IMR-90 (cell line): ENCODE measurements around the gene TRIO. TPM values are rescaled to one million over a fixed set of nuclear protein-coding genes. Genes with fewer than 3 reads are reported as not detected.

Source experiments
- ATAC-seq: fragments of 200-7000 bp; cut with Tn5 transposase; 2 replicates; pipeline ENCODE4 v1.9.1; 2020; ENCODE audit warnings: low read depth, mild to moderate bottlenecking, moderate library complexity
- BruUV-seq: library from RNA; stranded (reverse); fragments of 400-500 nt; replicated peaks from 2 replicates; lab custom pipeline; 2021; lab: Mats Ljungman, UMichigan
- CTCF ChIA-PET: fragments of 300-600 bp; formaldehyde crosslinking; extraction: SDS; loops from one replicate; lab custom pipeline; 2021; ENCODE audit warnings: antibody characterized with exemption; lab: Yijun Ruan, JAX
- POLR2A ChIA-PET: fragments of 300-600 bp; sonication (Branson Sonifier 250); formaldehyde crosslinking; loops from one replicate; lab custom pipeline; 2022; ENCODE audit warnings: antibody characterized with exemption; ENCODE audit not compliant: unreplicated experiment; lab: Charles Lee
- DNase-seq: peaks from one replicate; pipeline ENCODE4 v3.0.0; 2013
- H2AFZ ChIP-seq: replicated peaks from 2 replicates; pipeline ENCODE3; 2013; ENCODE audit warnings: low read length, mild to moderate bottlenecking; ENCODE audit not compliant: poor library complexity
- H2AK5ac ChIP-seq: 2 replicates; pipeline ENCODE4 v1.6.1; 2013; ENCODE audit warnings: low read depth, low read length, inconsistent platforms
- H2AK9ac ChIP-seq: replicated peaks from 2 replicates; pipeline ENCODE3; 2013; ENCODE audit warnings: mild to moderate bottlenecking, low read depth, low read length, moderate library complexity; ENCODE audit not compliant: poor library complexity
- H2BK120ac ChIP-seq: 2 replicates; pipeline ENCODE4 v1.6.1; 2013; ENCODE audit warnings: low read depth, low read length, inconsistent platforms
- H2BK15ac ChIP-seq: 3 replicates; pipeline ENCODE4 v1.6.1; 2013; ENCODE audit warnings: low read depth, low read length, inconsistent platforms
- H2BK20ac ChIP-seq: 2 replicates; pipeline ENCODE4 v1.6.1; 2013; ENCODE audit warnings: low read depth, mild to moderate bottlenecking, inconsistent platforms, low read length, moderate library complexity
- H2BK5ac ChIP-seq: 2 replicates; pipeline ENCODE4 v1.6.1; 2013; ENCODE audit warnings: mild to moderate bottlenecking, low read depth, low read length, inconsistent platforms; ENCODE audit not compliant: poor library complexity, severe bottlenecking
- H3K14ac ChIP-seq: replicated peaks from 2 replicates; pipeline ENCODE4 v1.6.1; 2013; ENCODE audit warnings: low read depth, low read length, inconsistent platforms
- H3K18ac ChIP-seq: 2 replicates; pipeline ENCODE4 v1.6.1; 2013; ENCODE audit warnings: low read depth, low read length, control low read depth
- H3K23ac ChIP-seq: 2 replicates; pipeline ENCODE4 v1.6.1; 2013; ENCODE audit warnings: low read depth, low read length, inconsistent platforms
- H3K27ac ChIP-seq: 2 replicates; pipeline ENCODE4 v1.5.1; 2013; ENCODE audit warnings: mild to moderate bottlenecking, control low read depth, low read length; ENCODE audit not compliant: insufficient read depth
- H3K27me3 ChIP-seq: 2 replicates; pipeline ENCODE4 v1.6.1; 2013; ENCODE audit warnings: low read length; ENCODE audit not compliant: control insufficient read depth, insufficient read depth
- H3K36me3 ChIP-seq: 2 replicates; pipeline ENCODE4 v1.6.1; 2013; ENCODE audit warnings: low read length, mixed read lengths; ENCODE audit not compliant: control insufficient read depth, insufficient read depth
- H3K4ac ChIP-seq: 2 replicates; pipeline ENCODE4 v1.6.1; 2013; ENCODE audit warnings: low read depth, low read length, inconsistent platforms
- H3K4me1 ChIP-seq: 2 replicates; pipeline ENCODE4 v1.6.1; 2013; ENCODE audit warnings: low read length, mixed read lengths; ENCODE audit not compliant: control insufficient read depth, insufficient read depth
- H3K4me2 ChIP-seq: 2 replicates; pipeline ENCODE4 v1.6.1; 2013; ENCODE audit warnings: low read depth, mild to moderate bottlenecking, control low read depth, low read length, moderate library complexity
- H3K4me3 ChIP-seq: 2 replicates; pipeline ENCODE4 v1.5.1; 2013; ENCODE audit warnings: low read depth, mild to moderate bottlenecking, control low read depth, low read length, moderate library complexity; ENCODE audit not compliant: insufficient read depth
- H3K56ac ChIP-seq: 2 replicates; pipeline ENCODE4 v1.6.1; 2013; ENCODE audit warnings: low read length, inconsistent platforms; ENCODE audit not compliant: insufficient read depth; ENCODE audit errors: extremely low read depth
- H3K79me1 ChIP-seq, 2 experiments: 2 replicates each; pipeline ENCODE4 v1.6.1; 2013; ENCODE audit warnings: low read length in 2 of 2, inconsistent platforms in 1 of 2, low read depth in 1 of 2
- H3K9ac ChIP-seq: 2 replicates; pipeline ENCODE4 v1.6.1; 2013; ENCODE audit warnings: low read depth, low read length, control low read depth
- H3K9me1 ChIP-seq: 2 replicates; pipeline ENCODE4 v1.6.1; 2013; ENCODE audit warnings: low read length, inconsistent platforms; ENCODE audit not compliant: insufficient read depth
- H3K9me3 ChIP-seq: 2 replicates; pipeline ENCODE4 v1.6.1; 2013; ENCODE audit warnings: low read length; ENCODE audit not compliant: control insufficient read depth, insufficient read depth
- H4K20me1 ChIP-seq: 2 replicates; pipeline ENCODE4 v1.6.1; 2013; ENCODE audit warnings: low read length, inconsistent platforms; ENCODE audit not compliant: insufficient read depth
- H4K5ac ChIP-seq: 2 replicates; pipeline ENCODE4 v1.6.1; 2013; ENCODE audit warnings: mild to moderate bottlenecking, low read depth, low read length, control low read depth
- H4K8ac ChIP-seq, 2 experiments: 2 replicates each; pipeline ENCODE4 v1.6.1; 2013; ENCODE audit warnings: low read depth in 2 of 2, low read length in 2 of 2, control low read depth in 1 of 2, inconsistent platforms in 1 of 2
- H4K91ac ChIP-seq: 2 replicates; pipeline ENCODE4 v1.6.1; 2013; ENCODE audit warnings: low read depth, low read length, inconsistent platforms; ENCODE audit not compliant: insufficient read depth
- BHLHE40 ChIP-seq: fragments of 150-350 bp; IDR thresholded peaks from 2 replicates; pipeline ENCODE4 v1.6.1; 2016; ENCODE audit warnings: mild to moderate bottlenecking, low read depth, low read length
- CEBPB ChIP-seq: IDR thresholded peaks from 2 replicates; pipeline ENCODE4 v1.6.1; 2012; ENCODE audit warnings: low read depth, low read length, improper control_type of control experiment
- CHD1 ChIP-seq: IDR thresholded peaks from 2 replicates; pipeline ENCODE4 v1.6.1; 2012; ENCODE audit warnings: low read depth, low read length, improper control_type of control experiment
- FOS ChIP-seq: fragments of 150-350 bp; IDR thresholded peaks from 2 replicates; pipeline ENCODE4 v1.6.1; 2016; ENCODE audit warnings: low read depth, low read length
- MAFK ChIP-seq: IDR thresholded peaks from 2 replicates; pipeline ENCODE4 v1.6.1; 2012; ENCODE audit warnings: low read depth, low read length, improper control_type of control experiment
- MAZ ChIP-seq: IDR thresholded peaks from 2 replicates; pipeline ENCODE4 v1.6.1; 2012; ENCODE audit warnings: low read depth, mild to moderate bottlenecking, low read length, improper control_type of control experiment, moderate library complexity, borderline replicate concordance
- MXI1 ChIP-seq: IDR thresholded peaks from 2 replicates; pipeline ENCODE4 v1.6.1; 2012; ENCODE audit warnings: low read depth, mild to moderate bottlenecking, low read length, moderate library complexity, borderline replicate concordance
- NFE2L2 ChIP-seq: fragments of 150-350 bp; IDR thresholded peaks from 2 replicates; pipeline ENCODE4 v1.6.1; 2016; ENCODE audit warnings: low read depth, mild to moderate bottlenecking, low read length
- POLR2A ChIP-seq: IDR thresholded peaks from 2 replicates; pipeline ENCODE4 v1.6.1; 2012; ENCODE audit warnings: mild to moderate bottlenecking, low read depth, low read length
- RAD21 ChIP-seq: IDR thresholded peaks from 2 replicates; pipeline ENCODE4 v1.6.1; 2012; ENCODE audit warnings: low read length, improper control_type of control experiment
- RCOR1 ChIP-seq: IDR thresholded peaks from 2 replicates; pipeline ENCODE4 v1.6.1; 2012; ENCODE audit warnings: mild to moderate bottlenecking, low read length, improper control_type of control experiment; ENCODE audit not compliant: insufficient replicate concordance
- RFX5 ChIP-seq: IDR thresholded peaks from 2 replicates; pipeline ENCODE4 v1.8.0; 2012; ENCODE audit warnings: low read depth, mild to moderate bottlenecking, low read length, moderate library complexity
- SMC3 ChIP-seq: fragments of 150-350 bp; IDR thresholded peaks from 2 replicates; pipeline ENCODE4 v1.6.1; 2016; ENCODE audit warnings: low read depth, mild to moderate bottlenecking, antibody characterized with exemption, low read length, moderate library complexity
- WGBS, 2 experiments: methylation state at CpG; one replicate each; pipeline versions ENCODE4 v1.1.5 to v1.1.7; 2013; ENCODE audit warnings: missing lambda C conversion rate in 2 of 2; ENCODE audit not compliant: insufficient read length in 1 of 2; ENCODE audit errors: extremely low coverage in 2 of 2; 5-methylcytosine and 5-hydroxymethylcytosine counted together
- dilution Hi-C: fragments of 300-500 bp; cut with HindIII; formaldehyde crosslinking; loops from one replicate; pipeline ENCODE4 v1.14.3; 2018; ENCODE audit warnings: low sequenced_read_pairs; ENCODE audit not compliant: unreplicated experiment
- in situ Hi-C: fragments of 300-500 bp; cut with MboI; formaldehyde crosslinking; loops from 3 replicates; pipeline ENCODE4 v1.14.3; 2019; ENCODE audit warnings: low sequenced_read_pairs, inconsistent platforms, mixed read lengths
- intact Hi-C: fragments of 100-400 bp; cut with micrococcal nuclease; formaldehyde crosslinking; loops from 2 replicates; pipeline ENCODE4 v1.10.0; 2022
- polyA plus RNA-seq, 3 experiments: library from polyadenylated mRNA; depleted of rRNA; stranded (reverse); fragments of >200 nt; gene quantifications; 2 replicates each; pipeline ENCODE4 v1.2.3, GENCODE V29; 2012; ENCODE audit warnings: low replicate concordance in 1 of 3
- total RNA-seq: library from RNA; depleted of rRNA; stranded (reverse); fragments of >200 nt; gene quantifications from 2 replicates; pipeline ENCODE4 v1.2.3, GENCODE V29; 2012
- TF ChIP-seq, protein P1 (sequence below): fragments of 150-350 bp; IDR thresholded peaks from 2 replicates; pipeline ENCODE4 v1.6.1; 2017; ENCODE audit warnings: mild to moderate bottlenecking, antibody characterized with exemption, low read length, low read depth
- TF ChIP-seq, protein P2 (sequence below): conservative IDR thresholded peaks from 2 replicates; pipeline ENCODE4 v1.5.1; 2012; ENCODE audit warnings: mild to moderate bottlenecking, low read depth, low read length, improper control_type of control experiment
- TF ChIP-seq, protein P3 (sequence below): fragments of 150-350 bp; IDR thresholded peaks from 2 replicates; pipeline ENCODE4 v1.6.1; 2016; ENCODE audit warnings: low read depth, mild to moderate bottlenecking, low read length, moderate library complexity, borderline replicate concordance

The TRIO gene
- total and polyA plus RNA-seq, 2 of the 4 experiments (the other 2 are of a cell fraction) = 206 to 522 TPM

DNA sequence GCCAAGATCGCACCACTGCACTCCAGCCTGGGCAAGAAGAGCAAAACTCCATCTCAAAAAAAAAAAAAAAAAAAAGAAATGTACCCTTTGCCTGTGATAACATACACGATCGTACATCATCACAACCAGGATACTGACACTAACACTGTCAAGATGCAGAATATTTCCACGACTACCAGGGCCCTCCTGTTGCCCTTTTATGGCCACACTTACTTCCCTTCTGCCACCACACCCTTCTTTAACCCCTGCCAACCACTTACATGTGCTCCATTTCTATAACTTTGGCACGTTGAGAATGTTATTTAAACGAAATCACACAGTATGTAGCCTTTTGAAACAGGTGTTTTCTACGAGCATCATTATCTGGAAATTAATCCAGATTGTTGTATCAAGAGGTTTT, 369.4 kb downstream of the TRIO start:
- H3K9me1 ChIP-seq = peaks cover 6% of the 10 kb centered on the region
- no TSS peak for BruUV-seq
- CTCF ChIA-PET = no interaction called here
- peaks cover 24% of the 10 kb centered on the region for H3K36me3 ChIP-seq
- no peak overlapping the region for H2BK5ac ChIP-seq
- no peak overlapping the region for H3K4me3 ChIP-seq
- ATAC-seq = peak; percentile 18; the same call in 1 of the 2 replicates
- intact Hi-C loops (loop anchor here (5.0 kb wide), 1 partner anchor 135 kb away; no protein-coding TSS in a partner anchor), dilution Hi-C loops (no loop called here), in situ Hi-C loops (no loop called here)
- no peaks in the 10 kb centered on the region for H3K4me1 ChIP-seq
- H3K4ac ChIP-seq = no peak overlapping the region
- no peak overlapping the region for H2BK20ac ChIP-seq
- DNase-seq = no peak
- no peak overlapping the region for H4K5ac ChIP-seq
- no peak overlapping the region for H3K4me2 ChIP-seq
- H3K18ac ChIP-seq = no peak overlapping the region
- 40% methylated on average over 2 of the region's 7 CpGs; no CpG with 5 or more reads in 1 of the 2 experiments for WGBS, 2 experiments
- peaks cover 0 to 26% of the 10 kb centered on the region in 2 experiments; a peak in 2 of 4 replicates for H3K79me1 ChIP-seq
- H2AK5ac ChIP-seq = no peak overlapping the region
- no peaks in the 10 kb centered on the region for H3K27me3 ChIP-seq
- H2BK15ac ChIP-seq = no peak overlapping the region
- no peak overlapping the region for H3K27ac ChIP-seq
- TF ChIP-seq CHD1 = no peak
- no peak for TF ChIP-seq NFE2L2
- TF ChIP-seq RAD21 = no peak
- TF ChIP-seq BHLHE40 = no peak
- TF ChIP-seq, protein P1, sequence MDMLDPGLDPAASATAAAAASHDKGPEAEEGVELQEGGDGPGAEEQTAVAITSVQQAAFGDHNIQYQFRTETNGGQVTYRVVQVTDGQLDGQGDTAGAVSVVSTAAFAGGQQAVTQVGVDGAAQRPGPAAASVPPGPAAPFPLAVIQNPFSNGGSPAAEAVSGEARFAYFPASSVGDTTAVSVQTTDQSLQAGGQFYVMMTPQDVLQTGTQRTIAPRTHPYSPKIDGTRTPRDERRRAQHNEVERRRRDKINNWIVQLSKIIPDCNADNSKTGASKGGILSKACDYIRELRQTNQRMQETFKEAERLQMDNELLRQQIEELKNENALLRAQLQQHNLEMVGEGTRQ = no peak
- no peak for TF ChIP-seq SMC3
- no peak for TF ChIP-seq MAZ
- no peak for TF ChIP-seq CEBPB
- TF ChIP-seq, protein P2, sequence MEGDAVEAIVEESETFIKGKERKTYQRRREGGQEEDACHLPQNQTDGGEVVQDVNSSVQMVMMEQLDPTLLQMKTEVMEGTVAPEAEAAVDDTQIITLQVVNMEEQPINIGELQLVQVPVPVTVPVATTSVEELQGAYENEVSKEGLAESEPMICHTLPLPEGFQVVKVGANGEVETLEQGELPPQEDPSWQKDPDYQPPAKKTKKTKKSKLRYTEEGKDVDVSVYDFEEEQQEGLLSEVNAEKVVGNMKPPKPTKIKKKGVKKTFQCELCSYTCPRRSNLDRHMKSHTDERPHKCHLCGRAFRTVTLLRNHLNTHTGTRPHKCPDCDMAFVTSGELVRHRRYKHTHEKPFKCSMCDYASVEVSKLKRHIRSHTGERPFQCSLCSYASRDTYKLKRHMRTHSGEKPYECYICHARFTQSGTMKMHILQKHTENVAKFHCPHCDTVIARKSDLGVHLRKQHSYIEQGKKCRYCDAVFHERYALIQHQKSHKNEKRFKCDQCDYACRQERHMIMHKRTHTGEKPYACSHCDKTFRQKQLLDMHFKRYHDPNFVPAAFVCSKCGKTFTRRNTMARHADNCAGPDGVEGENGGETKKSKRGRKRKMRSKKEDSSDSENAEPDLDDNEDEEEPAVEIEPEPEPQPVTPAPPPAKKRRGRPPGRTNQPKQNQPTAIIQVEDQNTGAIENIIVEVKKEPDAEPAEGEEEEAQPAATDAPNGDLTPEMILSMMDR = no peak
- TF ChIP-seq RCOR1 = no peak
- TF ChIP-seq POLR2A = no peak
- TF ChIP-seq FOS = no peak
- no peak for TF ChIP-seq MAFK
- TF ChIP-seq, protein P3, sequence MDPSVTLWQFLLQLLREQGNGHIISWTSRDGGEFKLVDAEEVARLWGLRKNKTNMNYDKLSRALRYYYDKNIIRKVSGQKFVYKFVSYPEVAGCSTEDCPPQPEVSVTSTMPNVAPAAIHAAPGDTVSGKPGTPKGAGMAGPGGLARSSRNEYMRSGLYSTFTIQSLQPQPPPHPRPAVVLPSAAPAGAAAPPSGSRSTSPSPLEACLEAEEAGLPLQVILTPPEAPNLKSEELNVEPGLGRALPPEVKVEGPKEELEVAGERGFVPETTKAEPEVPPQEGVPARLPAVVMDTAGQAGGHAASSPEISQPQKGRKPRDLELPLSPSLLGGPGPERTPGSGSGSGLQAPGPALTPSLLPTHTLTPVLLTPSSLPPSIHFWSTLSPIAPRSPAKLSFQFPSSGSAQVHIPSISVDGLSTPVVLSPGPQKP = no peak
- no peak for TF ChIP-seq MXI1
- TF ChIP-seq RFX5 = no peak
- H4K8ac ChIP-seq = no peak overlapping the region
- no peaks in the 10 kb centered on the region for H3K9me3 ChIP-seq
- H3K23ac ChIP-seq = no peak overlapping the region
- H2AK9ac ChIP-seq = no peak overlapping the region
- H2AFZ ChIP-seq = no peak overlapping the region
- H4K20me1 ChIP-seq = peaks cover 48% of the 10 kb centered on the region
- H3K14ac ChIP-seq = no peak overlapping the region
- no peak overlapping the region for H3K9ac ChIP-seq
- POLR2A ChIA-PET = no interaction called here
- H2BK120ac ChIP-seq = no peak overlapping the region
- H4K91ac ChIP-seq = no peak overlapping the region
- no peak overlapping the region for H3K56ac ChIP-seq
